Spleen (tissue), 11 donors: ENCODE results near the gene DYNLL1. TPM values are rescaled to one million over a fixed set of nuclear protein-coding genes. Genes with fewer than 3 reads are reported as not detected.
A peak's percentile ranks its signal among the peaks of the same experiment; 100 is the strongest.

Experiments used
- DNase-seq: peaks from one replicate; pipeline ENCODE4 v3.0.0-alpha.2; 2020
- H3K27ac ChIP-seq, 8 donors: fragments of 200-600 bp; sonication (generic) in 7 of 8; 1 replicate in 4 of 8; 2 replicates in 4 of 8; pipeline versions ENCODE4 v1.5.0 to v1.8.0; 2016 to 2021; ENCODE audit warnings: inconsistent platforms in 4 of 8, mild to moderate bottlenecking in 4 of 8, moderate library complexity in 1 of 8
- H3K27me3 ChIP-seq, 7 donors: fragments of 200-600 bp; sonication (generic) in 6 of 7; replicated peaks in 1 of 7; 1 replicate in 4 of 7; 2 replicates in 3 of 7; pipeline versions ENCODE4 v1.5.0 to v1.8.0; 2016 to 2021; ENCODE audit warnings: inconsistent platforms in 3 of 7, mild to moderate bottlenecking in 1 of 7
- H3K36me3 ChIP-seq, 6 donors: fragments of 200-600 bp; sonication (generic) in 5 of 6; 1 replicate in 4 of 6; 2 replicates in 2 of 6; pipeline versions ENCODE4 v1.5.0 to v1.8.0; 2016 to 2021; ENCODE audit warnings: inconsistent platforms in 2 of 6
- H3K4me1 ChIP-seq, 6 donors: fragments of 200-600 bp; sonication (generic) in 5 of 6; 1 replicate in 3 of 6; 2 replicates in 3 of 6; pipeline versions ENCODE4 v1.5.0 to v1.8.0; 2016 to 2021; ENCODE audit warnings: inconsistent platforms in 3 of 6
- H3K4me3 ChIP-seq, 8 donors: fragments of 200-600 bp; sonication (generic) in 7 of 8; 1 replicate in 4 of 8; 2 replicates in 4 of 8; pipeline versions ENCODE4 v1.5.0 to v1.8.0; 2016 to 2021; ENCODE audit warnings: inconsistent platforms in 4 of 8, mild to moderate bottlenecking in 4 of 8, moderate library complexity in 2 of 8
- H3K9me3 ChIP-seq, 8 donors: fragments of 200-600 bp; sonication (generic) in 7 of 8; 1 replicate in 4 of 8; 2 replicates in 4 of 8; pipeline versions ENCODE4 v1.5.0 to v1.8.0; 2016 to 2021; ENCODE audit warnings: inconsistent platforms in 4 of 8
- POLR2A ChIP-seq, 3 donors: fragments of 450-650 bp; IDR thresholded peaks; one replicate each; pipeline ENCODE4 v1.5.1; 2017; ENCODE audit warnings: antibody characterized with exemption in 3 of 3, mild to moderate bottlenecking in 1 of 3
- POLR2AphosphoS5 ChIP-seq, 3 donors: sonication (generic); formaldehyde crosslinking; IDR thresholded peaks; one replicate each; pipeline ENCODE4 v1.5.1; 2017; ENCODE audit warnings: antibody characterized with exemption in 3 of 3
- WGBS, 5 donors: extraction: QIAGEN DNeasy Blood & Tissue Kit in 3 of 5; methylation state at CpG; one replicate each; pipeline versions ENCODE4 v1.1.5 to v1.1.7; 2013 to 2018; 5-methylcytosine and 5-hydroxymethylcytosine counted together
- intact Hi-C: fragments of 100-400 bp; cut with DNase I; formaldehyde crosslinking; loops from one replicate; pipeline ENCODE4 v1.15.0; 2023; ENCODE audit warnings: low total_unique reads
- polyA plus RNA-seq, 3 donors: library from polyadenylated mRNA; stranded (reverse); fragments of 200-250 nt; gene quantifications; one replicate each; pipeline ENCODE4 v1.2.1, GENCODE V29; 2013
- total RNA-seq, 7 donors: library from RNA; depleted of rRNA in 3 of 7; stranded (reverse); fragments of >200 nt in 3 of 7; fragmentation: NEBNext Ultra II Directional in 4 of 7; extraction: Animal tissue kit (Norgen Biotek cat#: 25700) in 4 of 7; gene quantifications; one replicate each; pipeline versions ENCODE4 v1.1.0 to v1.2.1, GENCODE V29; 2016 to 2021
- TF ChIP-seq, protein P1 (sequence below), 11 experiments: fragments of 200-600 bp in 7 of 11; fragments of 450-650 bp in 4 of 11; sonication (generic) in 4 of 11; IDR thresholded peaks in 8 of 11; conservative IDR thresholded peaks in 3 of 11; 1 replicate in 7 of 11; 2 replicates in 4 of 11; pipeline versions ENCODE4 v1.4.0 to v1.8.0; 2016 to 2021; ENCODE audit warnings: antibody characterized with exemption in 11 of 11, inconsistent platforms in 4 of 11, mild to moderate bottlenecking in 1 of 11
- donor health status: healthy with polysubstance abuse.
- donor health status: DM: no; HTN: no; CAD: no; lungs with moderate emphysema.
- donor health status: DM: no; HTN: no; CAD: no.
- donor health status: Bipolar disorder and iron deficiency.
- donor health status: healthy.
- donor health status: DM: no; HTN: no; CAD: no.
- donor health status: DM: yes; HTN: yes; CAD: no.

The DYNLL1 gene
- total and polyA plus RNA-seq, 10 donors, result 84.1 to 338 (median 158) TPM

DNA sequence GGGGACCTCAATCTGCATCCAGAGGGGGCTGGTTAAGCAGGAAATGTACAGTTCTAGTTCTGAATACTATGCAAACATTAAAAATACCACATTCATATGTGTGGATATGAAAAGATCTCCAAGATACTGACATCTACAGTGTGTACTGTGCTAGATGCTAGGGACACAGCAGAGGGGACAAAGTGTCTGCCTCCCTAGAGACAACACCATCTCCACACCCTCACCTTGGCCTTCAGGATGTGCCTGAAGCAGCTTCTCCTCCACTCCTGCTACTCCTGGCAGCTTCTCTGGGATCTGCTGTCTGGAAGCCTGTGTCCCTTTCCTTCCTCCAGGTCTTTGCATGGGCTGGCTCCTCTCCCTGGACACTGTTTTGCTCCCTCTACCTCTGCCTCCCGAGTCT, 15.7 kb upstream of the DYNLL1 start:
- Histone ChIP-seq H3K27ac (peak overlapping the region in 6 of 8 donors; percentile 5 to 72 (median 54)), H3K27me3 (no peaks in the 10 kb centered on the region), H3K4me1 (peaks cover 0 to 32% (median 3%) of the 10 kb centered on the region in 6 donors), H3K36me3 (peaks cover 0 to 10% (median 0%) of the 10 kb centered on the region in 6 donors), H3K9me3 (no peaks in the 10 kb centered on the region), H3K4me3 (no peak overlapping the region)
- no peak for DNase-seq
- TF ChIP-seq POLR2A (IDR thresholded peaks at IDR 0.05) (no peak), POLR2AphosphoS5 (IDR thresholded peaks at IDR 0.05) (no peak)
- TF ChIP-seq, protein P1, sequence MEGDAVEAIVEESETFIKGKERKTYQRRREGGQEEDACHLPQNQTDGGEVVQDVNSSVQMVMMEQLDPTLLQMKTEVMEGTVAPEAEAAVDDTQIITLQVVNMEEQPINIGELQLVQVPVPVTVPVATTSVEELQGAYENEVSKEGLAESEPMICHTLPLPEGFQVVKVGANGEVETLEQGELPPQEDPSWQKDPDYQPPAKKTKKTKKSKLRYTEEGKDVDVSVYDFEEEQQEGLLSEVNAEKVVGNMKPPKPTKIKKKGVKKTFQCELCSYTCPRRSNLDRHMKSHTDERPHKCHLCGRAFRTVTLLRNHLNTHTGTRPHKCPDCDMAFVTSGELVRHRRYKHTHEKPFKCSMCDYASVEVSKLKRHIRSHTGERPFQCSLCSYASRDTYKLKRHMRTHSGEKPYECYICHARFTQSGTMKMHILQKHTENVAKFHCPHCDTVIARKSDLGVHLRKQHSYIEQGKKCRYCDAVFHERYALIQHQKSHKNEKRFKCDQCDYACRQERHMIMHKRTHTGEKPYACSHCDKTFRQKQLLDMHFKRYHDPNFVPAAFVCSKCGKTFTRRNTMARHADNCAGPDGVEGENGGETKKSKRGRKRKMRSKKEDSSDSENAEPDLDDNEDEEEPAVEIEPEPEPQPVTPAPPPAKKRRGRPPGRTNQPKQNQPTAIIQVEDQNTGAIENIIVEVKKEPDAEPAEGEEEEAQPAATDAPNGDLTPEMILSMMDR (IDR thresholded peaks at IDR 0.05 in 8 of 11, conservative IDR thresholded peaks at IDR 0.05 in 3 of 11), result no peak
- intact Hi-C loops, result no loop called here
- WGBS, 5 donors, result 76 to 85% (median 83%) methylated on average over 1 of the region's 1 CpG

DNA sequence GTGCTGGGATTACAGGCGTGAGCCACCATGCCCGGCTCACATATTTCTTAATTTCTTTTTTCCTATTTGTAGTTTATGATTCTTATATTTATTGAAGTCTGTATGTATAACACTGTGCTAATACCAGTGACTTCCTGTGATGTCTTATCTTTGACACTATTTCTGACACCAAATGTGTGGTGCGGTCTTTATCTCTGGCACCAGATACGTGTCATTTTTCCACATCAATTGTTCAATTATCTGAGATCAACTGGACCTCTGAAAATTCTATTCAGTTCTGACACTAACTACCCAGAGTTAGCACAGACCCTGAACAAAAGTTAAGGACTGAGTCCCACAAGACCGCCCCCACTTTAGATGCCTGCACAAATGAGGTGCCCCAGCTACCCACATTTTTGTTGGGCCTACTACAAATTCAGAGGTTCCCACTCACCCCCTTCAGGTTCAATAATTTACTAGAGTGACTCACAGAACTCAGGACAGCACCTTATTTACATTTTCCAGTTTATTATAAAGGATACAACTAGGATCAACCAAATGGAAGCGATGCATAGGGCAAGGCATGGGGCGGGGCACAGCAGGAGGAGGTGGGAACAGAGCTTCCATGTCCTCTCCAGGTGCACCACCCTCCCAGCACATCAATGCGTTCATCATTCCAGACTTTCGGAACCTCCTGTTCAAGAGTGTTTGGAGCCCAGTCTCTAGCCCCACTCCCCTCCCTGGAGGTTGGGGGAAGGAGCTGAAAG, 14.7 kb upstream of the DYNLL1 start:
- no peaks in the 10 kb centered on the region for H3K27me3 ChIP-seq
- no peak overlapping the region for H3K4me3 ChIP-seq
- intact Hi-C loops, result no loop called here
- no peak for DNase-seq
- TF ChIP-seq POLR2AphosphoS5 (IDR thresholded peaks at IDR 0.05), result no peak
- no peak for TF ChIP-seq POLR2A (IDR thresholded peaks at IDR 0.05)
- TF ChIP-seq, protein P1 (IDR thresholded peaks at IDR 0.05 in 8 of 11, conservative IDR thresholded peaks at IDR 0.05 in 3 of 11), result no peak
- H3K27ac ChIP-seq, result peak overlapping the region in 5 of 8 donors; percentile 22 to 72 (median 62)
- peaks cover 0 to 10% (median 0%) of the 10 kb centered on the region in 6 donors for H3K36me3 ChIP-seq
- WGBS, 5 donors, result 86 to 95% (median 91%) methylated on average over 9 of the region's 9 CpGs
- H3K9me3 ChIP-seq, result no peaks in the 10 kb centered on the region
- peaks cover 0 to 26% (median under 1%) of the 10 kb centered on the region in 6 donors for H3K4me1 ChIP-seq

DNA sequence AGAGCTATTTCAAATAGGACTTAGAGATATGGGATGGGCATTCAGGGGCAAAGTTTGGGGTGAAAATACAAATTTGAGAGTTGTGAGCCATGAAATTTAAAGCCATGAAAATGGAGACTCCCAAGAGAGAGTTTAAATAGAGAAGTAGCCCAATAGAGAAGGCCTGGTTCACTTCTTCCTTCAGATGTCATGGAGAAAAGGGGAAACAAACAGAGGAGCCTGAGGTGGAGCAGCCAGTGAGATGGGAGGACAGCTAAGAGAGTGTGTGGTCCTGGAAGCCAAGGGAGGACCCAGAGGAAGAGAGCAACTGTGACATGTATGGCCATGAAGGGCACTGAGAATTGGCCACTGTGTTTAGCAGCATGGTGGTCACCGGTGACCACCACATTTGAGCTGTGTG, 12.3 kb upstream of the DYNLL1 start:
- DNase-seq, result no peak
- H3K27me3 ChIP-seq, result no peaks in the 10 kb centered on the region
- H3K27ac ChIP-seq, result no peak overlapping the region
- peaks cover 0 to 21% (median 0%) of the 10 kb centered on the region in 6 donors for H3K4me1 ChIP-seq
- no peak overlapping the region for H3K4me3 ChIP-seq
- no peak for TF ChIP-seq POLR2A (IDR thresholded peaks at IDR 0.05)
- TF ChIP-seq, protein P1 (IDR thresholded peaks at IDR 0.05 in 8 of 11, conservative IDR thresholded peaks at IDR 0.05 in 3 of 11), result no peak
- no peak for TF ChIP-seq POLR2AphosphoS5 (IDR thresholded peaks at IDR 0.05)
- peaks cover 0 to 10% (median 0%) of the 10 kb centered on the region in 6 donors for H3K36me3 ChIP-seq
- H3K9me3 ChIP-seq, result no peaks in the 10 kb centered on the region
- intact Hi-C loops, result no loop called here
- 96 to 100% (median 97%) methylated on average over 1 of the region's 1 CpG for WGBS, 5 donors
